Activated naive CD4-positive, alpha-beta T cell treated with anti-CD3 and anti-CD28 coated beads, Interleukin-2, amount 10 ng/mL, durations not matched to agents 7 days and 5 days (primary cell): ENCODE data around the gene CLMP.
"Not testable (repeated sequence)": the region's sequence is repeated elsewhere in the genome, so short reads cannot be mapped to it uniquely, and the experiment has no call there.

Experiments used
- CTCF ChIA-PET: fragments of 350-600 bp; sonication (Branson Sonifier 250); formaldehyde crosslinking; loops from one replicate; lab custom pipeline; 2021; ENCODE audit warnings: antibody characterized with exemption; lab: Charles Lee
- DNase-seq: peaks from one replicate; pipeline ENCODE4 v3.0.0-alpha.2; 2020
- H3K27ac Mint-ChIP-seq: one replicate; pipeline ENCODE4 v1.8.0; 2021; ENCODE audit warnings: mild to moderate bottlenecking, moderate library complexity, mixed read lengths
- H3K27me3 Mint-ChIP-seq: one replicate; pipeline ENCODE4 v1.8.0; 2021; ENCODE audit warnings: mild to moderate bottlenecking, mixed read lengths
- H3K36me3 Mint-ChIP-seq: one replicate; pipeline ENCODE4 v1.8.0; 2021; ENCODE audit warnings: mixed read lengths
- H3K4me1 Mint-ChIP-seq: one replicate; pipeline ENCODE4 v1.8.0; 2021; ENCODE audit warnings: mixed read lengths
- H3K4me3 Mint-ChIP-seq: one replicate; pipeline ENCODE4 v1.8.0; 2021; ENCODE audit warnings: mild to moderate bottlenecking, moderate library complexity, mixed read lengths
- H3K9me3 Mint-ChIP-seq: one replicate; pipeline ENCODE4 v1.8.0; 2021; ENCODE audit warnings: mixed read lengths

The CLMP gene

GRCh38 chr11:123104697-123105096 is 90.4 kb downstream of the CLMP start:
- CTCF ChIA-PET, result interaction anchor here (0.6 to 5.2 kb wide), 4 partner anchors 18 to 381 kb away, joined by 3 to 55 read pairs (median 32); no protein-coding TSS in a partner anchor
- Mint-ChIP-seq H3K27ac (no peak overlapping the region), H3K9me3 (no peaks in the 10 kb centered on the region), H3K4me3 (no peak overlapping the region), H3K27me3 (peaks cover 11% of the 10 kb centered on the region), H3K36me3 (no peaks in the 10 kb centered on the region), H3K4me1 (peaks cover 30% of the 10 kb centered on the region)
- no peak for DNase-seq

- peak; percentile 51 for DNase-seq
- H3K4me1 Mint-ChIP-seq, result peaks cover 32% of the 10 kb centered on the region
- H3K9me3 Mint-ChIP-seq, result no peaks in the 10 kb centered on the region
- H3K27me3 Mint-ChIP-seq, result peaks cover 7% of the 10 kb centered on the region
- no peak overlapping the region for H3K4me3 Mint-ChIP-seq
- peak overlapping the region; percentile 4 for H3K27ac Mint-ChIP-seq
- no peaks in the 10 kb centered on the region for H3K36me3 Mint-ChIP-seq
- CTCF ChIA-PET, result interaction anchor here (0.6 to 5.2 kb wide), 25 partner anchors 8 to 607 kb away, joined by 3 to 55 read pairs (median 4); no protein-coding TSS in a partner anchor
Observed at GRCh38 chr11:123103326-123103980, 91.6 kb downstream of the CLMP start.

GRCh38 chr11:123100379-123101085 is 94.5 kb downstream of the CLMP start:
- Mint-ChIP-seq H3K4me3 (peak overlapping the region; percentile 22), H3K9me3 (no peaks in the 10 kb centered on the region), H3K27me3 (no peaks in the 10 kb centered on the region), H3K4me1 (peaks cover 35% of the 10 kb centered on the region), H3K36me3 (no peaks in the 10 kb centered on the region), H3K27ac (peak overlapping the region; percentile 78)
- CTCF ChIA-PET, result interaction anchor here (1.0 to 4.2 kb wide), 5 partner anchors 11 to 145 kb away, joined by 4 to 31 read pairs (median 5); no protein-coding TSS in a partner anchor
- DNase-seq, result no peak

GRCh38 chr11:123098990-123099389 is 96.1 kb downstream of the CLMP start:
- CTCF ChIA-PET, result interaction anchor here (0.6 to 1.7 kb wide), 2 partner anchors 10 to 350 kb away, joined by 3 to 5 read pairs; no protein-coding TSS in a partner anchor

GRCh38 chr11:123093739-123094138 is 101.3 kb downstream of the CLMP start:
- Mint-ChIP-seq H3K36me3 (no peaks in the 10 kb centered on the region), H3K9me3 (no peaks in the 10 kb centered on the region), H3K27ac (no peak overlapping the region), H3K4me3 (no peak overlapping the region), H3K27me3 (no peaks in the 10 kb centered on the region), H3K4me1 (peaks cover 27% of the 10 kb centered on the region)
- no peak for DNase-seq
- CTCF ChIA-PET, result interaction anchor here (1.0 kb wide), 1 partner anchor 9 kb away, joined by 6 read pairs; no protein-coding TSS in a partner anchor

More at GRCh38 chr11:123098990-123099389, 96.1 kb downstream of the CLMP start:
- Mint-ChIP-seq H3K9me3 (no peaks in the 10 kb centered on the region), H3K27me3 (no peaks in the 10 kb centered on the region), H3K27ac (no peak overlapping the region), H3K4me1 (peaks cover 35% of the 10 kb centered on the region), H3K36me3 (no peaks in the 10 kb centered on the region), H3K4me3 (no peak overlapping the region)
- DNase-seq, result no peak

GRCh38 chr11:123091506-123091905 is 103.5 kb downstream of the CLMP start:
- CTCF ChIA-PET, result interaction anchor here (1.0 to 1.1 kb wide), 2 partner anchors 19 to 37 kb away, joined by 3 to 5 read pairs; no protein-coding TSS in a partner anchor
- Mint-ChIP-seq H3K4me3 (no peak overlapping the region), H3K27me3 (no peaks in the 10 kb centered on the region), H3K4me1 (peaks cover 46% of the 10 kb centered on the region), H3K36me3 (peaks cover under 1% of the 10 kb centered on the region), H3K9me3 (no peaks in the 10 kb centered on the region), H3K27ac (no peak overlapping the region)
- DNase-seq, result no peak

- H3K27me3 Mint-ChIP-seq, H3K36me3 Mint-ChIP-seq, H3K9me3 Mint-ChIP-seq, H3K4me3 Mint-ChIP-seq, DNase-seq: not testable (repeated sequence)
- CTCF ChIA-PET, result interaction anchor here (0.8 to 0.9 kb wide), 2 partner anchors 28 to 36 kb away, joined by 3 read pairs; partner anchors contain the start of gene HSPA8
- Mint-ChIP-seq H3K4me1 (peaks cover 58% of the 10 kb centered on the region), H3K27ac (peak overlapping the region; percentile 7)
Observed at GRCh38 chr11:123090168-123090567, 104.9 kb downstream of the CLMP start.

GRCh38 chr11:123088896-123089295 is 106.2 kb downstream of the CLMP start:
- H3K4me3 Mint-ChIP-seq, H3K36me3 Mint-ChIP-seq, H3K9me3 Mint-ChIP-seq, H3K27me3 Mint-ChIP-seq, DNase-seq: not testable (repeated sequence)
- CTCF ChIA-PET, result interaction anchor here (0.8 to 4.7 kb wide), 7 partner anchors 11 to 158 kb away, joined by 3 to 31 read pairs (median 3); partner anchors contain the start of gene HSPA8
- H3K4me1 Mint-ChIP-seq, result peaks cover 66% of the 10 kb centered on the region
- peak overlapping the region; percentile 97 for H3K27ac Mint-ChIP-seq

- H3K4me1 Mint-ChIP-seq, result peaks cover 78% of the 10 kb centered on the region
- H3K27ac Mint-ChIP-seq, result peak overlapping the region; percentile 97
- CTCF ChIA-PET, result interaction anchor here (0.8 to 4.7 kb wide), 8 partner anchors 9 to 162 kb away, joined by 3 to 31 read pairs (median 3); partner anchors contain the start of gene HSPA8
Observed at GRCh38 chr11:123087657-123088056, 107.4 kb downstream of the CLMP start.

GRCh38 chr11:123086305-123086704 is 108.7 kb downstream of the CLMP start:
- Mint-ChIP-seq H3K4me1 (peaks cover 82% of the 10 kb centered on the region), H3K27me3 (no peaks in the 10 kb centered on the region), H3K4me3 (peak overlapping the region; percentile 2), H3K36me3 (peaks cover 12% of the 10 kb centered on the region), H3K27ac (peak overlapping the region; percentile 97), H3K9me3 (peaks cover 7% of the 10 kb centered on the region)
- CTCF ChIA-PET, result interaction anchor here (4.7 kb wide), 1 partner anchor 17 kb away, joined by 31 read pairs; no protein-coding TSS in a partner anchor
- DNase-seq, result peak; percentile 36

More at GRCh38 chr11:123087657-123088056, 107.4 kb downstream of the CLMP start:
- H3K4me3 Mint-ChIP-seq, result peak overlapping the region; percentile 29
- H3K9me3 Mint-ChIP-seq, H3K27me3 Mint-ChIP-seq: not testable (repeated sequence)
- H3K36me3 Mint-ChIP-seq, result peaks cover 12% of the 10 kb centered on the region
- DNase-seq, result peak; percentile 68

GRCh38 chr11:123085497-123085896 is 109.6 kb downstream of the CLMP start:
- Mint-ChIP-seq H3K4me3 (no peak overlapping the region), H3K9me3 (peaks cover 7% of the 10 kb centered on the region), H3K36me3 (peaks cover 12% of the 10 kb centered on the region), H3K27me3 (no peaks in the 10 kb centered on the region), H3K27ac (peak overlapping the region; percentile 97), H3K4me1 (peaks cover 76% of the 10 kb centered on the region)
- CTCF ChIA-PET, result interaction anchor here (1.1 to 4.7 kb wide), 2 partner anchors 17 to 22 kb away, joined by 3 to 31 read pairs; no protein-coding TSS in a partner anchor
- no peak for DNase-seq

- no peak overlapping the region for H3K4me3 Mint-ChIP-seq
- H3K27me3 Mint-ChIP-seq, result no peaks in the 10 kb centered on the region
- CTCF ChIA-PET, result interaction anchor here (1.1 to 2.5 kb wide), 2 partner anchors 15 to 20 kb away, joined by 3 to 11 read pairs; no protein-coding TSS in a partner anchor
- H3K9me3 Mint-ChIP-seq, result peaks cover 7% of the 10 kb centered on the region
- peaks cover 12% of the 10 kb centered on the region for H3K36me3 Mint-ChIP-seq
- H3K4me1 Mint-ChIP-seq, result peaks cover 78% of the 10 kb centered on the region
- H3K27ac Mint-ChIP-seq, result no peak overlapping the region
- no peak for DNase-seq
Observed at GRCh38 chr11:123084454-123084853, 110.6 kb downstream of the CLMP start.

- H3K4me3 Mint-ChIP-seq, result peak overlapping the region; percentile 40
- H3K36me3 Mint-ChIP-seq, result peaks cover 12% of the 10 kb centered on the region
- peaks cover 7% of the 10 kb centered on the region for H3K9me3 Mint-ChIP-seq
- peaks cover 70% of the 10 kb centered on the region for H3K4me1 Mint-ChIP-seq
- peak; percentile 75 for DNase-seq
- no peaks in the 10 kb centered on the region for H3K27me3 Mint-ChIP-seq
- CTCF ChIA-PET, result interaction anchor here (1.6 to 2.5 kb wide), 3 partner anchors 14 to 20 kb away, joined by 4 to 11 read pairs (median 5); no protein-coding TSS in a partner anchor
- peak overlapping the region; percentile 80 for H3K27ac Mint-ChIP-seq
Observed at GRCh38 chr11:123083623-123084029, 111.4 kb downstream of the CLMP start.
